ENCODE results near the gene KDM5C.
"Not testable (repeated sequence)": the region's sequence is repeated elsewhere in the genome, so short reads cannot be mapped to it uniquely, and the experiment has no call there.

KDM5C gene

DNA sequence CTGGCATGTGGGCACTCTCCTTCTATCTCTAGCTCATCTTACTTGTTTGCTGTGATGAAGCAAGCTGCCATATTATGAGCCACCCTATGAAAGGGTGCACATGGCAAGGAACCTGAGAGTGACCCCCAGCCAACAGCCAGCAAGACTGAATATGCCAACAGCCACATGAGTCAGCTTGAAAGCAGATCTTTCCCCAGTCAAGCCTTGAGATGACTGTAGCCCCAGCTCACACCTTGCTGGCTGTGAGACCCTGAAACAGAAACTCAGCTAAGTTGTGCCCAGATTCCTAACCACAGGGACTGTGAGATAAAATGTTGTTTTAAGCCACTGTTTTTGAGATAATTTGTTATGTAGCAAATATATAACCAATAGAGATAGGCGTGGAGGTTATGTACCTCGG, 36.2 kb downstream of the KDM5C start:
- DNase-seq, result no peak

DNA sequence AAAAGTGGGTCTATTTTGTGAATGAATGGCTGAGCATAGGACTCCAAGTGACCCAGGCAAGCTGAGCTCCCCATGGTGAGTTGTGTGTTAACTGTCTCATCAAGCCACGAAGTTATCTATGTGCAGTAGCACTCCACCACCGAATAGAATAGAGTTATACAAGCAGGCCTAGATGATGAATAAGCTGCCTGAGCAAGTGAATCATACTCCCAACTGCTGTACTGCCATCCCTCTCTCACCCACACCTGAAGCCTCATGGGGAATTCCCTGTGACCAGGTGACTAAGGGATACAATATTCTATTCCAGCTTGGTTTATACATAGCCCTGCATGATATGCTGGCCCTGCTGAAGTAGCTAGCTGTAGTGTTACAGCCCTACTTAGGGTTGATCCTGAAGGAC, 38.7 kb downstream of the KDM5C start:
- DNase-seq, result no peak

DNA sequence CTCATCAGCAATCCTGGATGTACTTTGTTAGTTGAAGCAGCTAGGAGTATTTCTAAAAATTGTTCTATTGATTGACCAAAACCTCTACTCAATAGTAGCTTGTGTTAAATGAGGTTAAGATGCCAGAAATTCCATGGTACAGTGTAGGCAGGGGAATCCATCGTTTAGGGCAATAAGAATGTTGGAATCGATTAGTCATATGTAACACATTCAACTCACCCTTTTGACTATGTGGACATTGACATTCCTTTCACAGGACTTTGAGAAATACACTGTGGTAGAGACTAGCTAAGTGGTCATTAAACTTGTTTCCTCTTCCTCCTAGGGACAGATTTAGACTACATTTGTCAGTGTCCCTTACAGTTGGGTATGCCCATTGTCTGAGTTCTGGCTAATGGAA, 40.2 kb downstream of the KDM5C start:
- no peak for DNase-seq

DNA sequence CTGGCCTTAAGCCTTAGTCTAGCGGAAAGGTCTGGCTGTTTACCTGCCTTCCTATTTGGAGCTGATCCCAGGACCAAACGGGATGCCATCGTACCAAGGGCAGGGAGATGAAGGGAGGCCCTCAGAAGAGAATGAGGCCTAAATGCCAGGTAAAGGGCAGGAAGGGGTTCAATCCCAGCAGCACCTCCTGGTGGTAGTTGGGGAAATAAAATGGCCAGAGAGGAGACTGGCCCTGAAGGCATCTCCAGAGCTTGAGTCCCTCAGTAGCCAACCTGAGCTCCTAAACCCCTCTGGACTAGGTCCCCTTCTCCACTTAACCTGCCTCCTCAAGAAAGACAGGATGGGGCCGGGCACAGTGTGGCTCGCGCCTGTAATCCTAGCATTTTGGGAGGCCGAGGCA, 53.7 kb downstream of the KDM5C start:
- DNase-seq, result no peak

DNA sequence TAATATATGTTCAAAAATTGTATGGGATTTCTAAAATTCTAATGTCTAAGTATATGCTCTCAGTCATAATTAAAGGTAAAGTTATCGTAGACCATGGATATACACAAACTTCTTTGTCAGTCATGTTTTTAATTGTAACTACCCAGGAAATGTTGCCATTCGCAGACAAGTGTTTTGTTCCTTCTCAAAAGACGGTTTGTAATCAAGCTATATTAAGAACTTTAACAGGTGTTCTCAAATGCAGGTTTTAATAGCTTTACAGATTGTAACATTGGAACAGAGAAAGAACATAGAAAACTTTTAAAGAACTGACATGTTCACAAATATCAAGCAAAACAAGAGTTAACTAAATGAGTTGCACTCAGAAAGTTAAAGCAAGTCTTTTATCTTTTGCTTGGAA, 58.9 kb downstream of the KDM5C start:
- DNase-seq, result no peak

DNA sequence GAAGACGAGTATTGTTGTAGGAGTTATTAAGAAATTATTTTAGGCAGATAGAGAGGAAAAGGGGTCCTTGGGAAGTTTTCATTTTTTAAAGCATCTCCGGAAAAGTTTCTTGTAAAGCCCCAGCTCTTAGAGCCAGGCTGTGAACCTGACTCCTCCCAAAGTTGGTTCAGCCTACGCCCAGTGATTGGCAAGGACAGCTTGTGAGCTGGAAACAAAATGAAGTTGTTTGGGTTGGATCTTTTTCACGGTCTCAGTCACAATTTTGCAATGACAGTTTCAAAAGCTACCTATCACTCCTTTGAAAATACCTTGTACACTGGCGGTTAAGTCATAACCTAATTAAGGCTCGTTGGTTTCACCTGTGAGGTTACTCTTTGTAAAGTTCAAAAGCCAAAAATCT, 60.4 kb downstream of the KDM5C start:
- not testable (repeated sequence) for DNase-seq

DNA sequence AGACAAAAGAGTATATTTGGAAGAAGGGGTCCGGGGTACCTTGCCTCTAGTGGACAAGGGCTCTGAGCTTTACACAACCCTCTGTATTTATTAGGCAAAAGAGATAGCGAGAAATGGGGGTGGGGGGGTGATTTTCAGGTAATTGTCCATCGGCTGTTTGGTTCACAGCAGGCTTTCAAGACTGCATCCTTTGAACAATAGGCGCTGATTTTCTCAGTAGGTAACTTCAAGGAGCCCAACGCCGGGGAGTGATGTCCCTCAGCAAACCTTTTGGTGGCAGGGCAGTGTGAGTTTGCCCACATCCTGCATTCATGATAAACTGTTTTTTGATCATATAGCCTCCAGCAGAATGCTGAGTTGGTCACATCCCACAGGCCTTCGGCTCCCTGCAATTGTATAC, 61.6 kb downstream of the KDM5C start:
- DNase-seq, result no peak

DNA sequence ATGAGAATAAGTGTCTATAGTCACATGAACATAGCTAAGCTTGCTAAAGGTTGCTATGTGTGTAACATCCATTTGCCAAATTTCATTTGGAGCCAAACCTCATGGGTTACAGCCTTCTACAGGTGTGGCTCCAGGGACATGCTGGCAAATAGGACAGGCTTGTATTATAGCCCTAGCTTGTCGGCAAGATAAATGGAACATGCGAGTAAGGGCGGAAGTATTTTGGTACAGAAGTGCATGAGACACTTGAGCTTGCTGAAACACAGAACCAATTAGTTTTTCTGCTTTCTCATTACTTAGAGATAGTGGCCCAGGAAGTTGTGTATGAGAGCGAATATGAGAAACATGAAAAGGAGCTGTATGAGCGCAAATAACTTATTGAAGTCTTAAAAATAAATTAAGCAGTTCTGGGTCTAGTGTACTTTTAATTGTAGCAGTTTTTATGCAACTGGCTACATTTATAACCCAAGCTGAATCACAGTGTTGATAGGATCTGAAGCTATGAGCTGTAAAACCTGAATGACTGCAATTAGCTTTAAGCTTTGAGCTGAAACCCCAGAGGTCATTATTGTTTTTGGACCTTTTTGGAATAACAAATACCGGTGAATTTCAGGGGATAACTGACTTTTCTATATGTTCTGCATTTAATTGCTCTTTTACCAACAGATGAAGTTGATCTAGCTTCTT, 64.6 kb downstream of the KDM5C start:
- no peak for DNase-seq

DNA sequence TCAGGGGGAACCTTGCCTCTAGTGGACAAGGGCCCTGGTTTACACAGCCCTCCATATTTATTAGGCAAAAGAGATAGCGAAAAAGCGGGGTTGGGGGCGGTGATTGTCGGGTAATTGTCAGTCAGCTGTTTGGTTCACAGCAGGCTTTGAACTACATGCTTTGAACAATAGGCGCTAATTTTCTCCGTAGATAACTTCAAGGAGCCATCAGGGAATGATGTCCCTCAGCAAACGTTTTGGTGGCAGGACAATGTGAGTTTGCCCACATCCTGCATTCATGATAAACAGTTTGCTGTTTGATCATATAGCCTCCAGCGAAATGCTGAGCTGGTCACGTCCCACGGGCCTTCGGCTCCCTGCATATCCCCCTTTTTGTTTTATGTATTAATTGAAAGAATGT, 65.8 kb downstream of the KDM5C start:
- DNase-seq, result no peak

DNA sequence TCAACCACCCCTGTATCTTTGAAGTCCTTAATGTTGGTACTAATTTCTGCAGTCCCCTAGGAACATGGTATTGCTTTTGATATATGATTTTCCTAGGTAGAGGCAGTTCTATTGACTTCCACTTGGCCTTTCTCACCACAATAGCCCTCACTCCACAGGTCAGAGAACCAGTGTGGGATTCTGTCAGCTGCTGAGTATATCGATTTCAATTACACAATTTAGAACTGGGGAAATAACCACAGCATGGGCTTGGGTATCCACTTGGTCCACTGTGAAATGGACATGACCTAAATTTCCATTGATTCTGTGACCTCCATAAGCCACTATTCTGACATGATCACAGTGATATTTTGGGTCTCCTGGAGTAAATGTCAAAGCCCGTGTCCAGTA, 68.8 kb downstream of the KDM5C start:
- no peak for DNase-seq

DNA sequence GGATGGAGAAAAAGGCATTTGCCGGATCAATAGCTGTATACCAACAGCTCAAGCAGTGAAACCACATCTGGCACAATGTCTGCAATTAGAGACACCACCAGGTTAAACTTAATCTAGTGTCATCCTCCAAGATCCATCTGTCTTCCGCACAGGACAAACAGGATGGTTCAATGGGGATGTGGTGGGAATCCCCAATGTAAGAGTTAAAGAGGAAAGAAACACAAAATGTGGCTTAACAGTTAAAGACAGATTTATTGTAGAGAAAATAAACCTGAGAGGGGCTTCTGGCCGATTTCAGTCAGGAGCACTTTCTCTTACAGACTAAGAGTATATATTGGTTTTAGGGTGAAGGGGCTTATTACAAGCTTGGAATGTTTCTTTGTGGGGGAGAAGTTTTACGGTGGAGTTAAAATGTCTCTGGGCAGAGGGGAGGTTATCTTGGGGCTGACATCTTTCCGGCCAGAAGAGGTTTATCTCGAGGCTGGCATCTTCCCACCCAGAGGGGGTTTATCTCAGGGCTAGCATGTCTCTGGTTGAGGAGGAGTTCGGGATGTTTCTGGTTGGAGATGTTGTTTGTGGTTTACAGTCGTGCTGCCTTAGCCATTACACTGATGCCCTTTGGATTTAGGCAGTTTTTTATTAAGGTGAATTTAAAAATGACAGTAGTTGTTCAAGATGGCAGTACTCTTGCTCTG, 69.3 kb downstream of the KDM5C start:
- no peak for DNase-seq

DNA sequence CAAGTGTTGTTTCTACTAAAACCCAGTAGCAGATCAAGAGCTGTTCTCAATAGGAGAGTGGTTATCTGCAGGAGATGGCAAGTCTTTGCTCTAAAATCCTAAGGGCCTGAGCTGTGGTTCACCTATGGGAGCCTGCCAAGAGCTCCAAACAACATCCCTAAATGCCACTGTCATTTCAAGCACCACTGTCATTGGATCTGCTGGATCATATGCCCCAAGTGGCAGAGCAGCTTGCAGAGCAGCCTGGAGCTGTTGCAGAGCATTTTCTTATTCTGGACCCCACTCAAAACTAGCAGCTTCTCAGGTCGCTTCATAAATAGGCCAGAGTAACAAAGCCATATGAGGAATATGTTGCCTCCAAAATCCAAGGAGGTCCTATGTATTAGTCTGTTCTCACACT, 71.4 kb downstream of the KDM5C start:
- DNase-seq, result no peak
